GM12865 (cell line): ENCODE results near the gene MTERF1.

Source experiments
- DNase-seq: peaks from one replicate; pipeline ENCODE4 v3.0.0; 2010; ENCODE audit warnings: low read depth
- H3K4me3 ChIP-seq: 2 replicates; pipeline ENCODE4 v1.5.1; 2011; ENCODE audit warnings: mild to moderate bottlenecking, low read depth, low read length, control low read depth
- TF ChIP-seq, protein P1 (sequence below): IDR thresholded peaks from 2 replicates; pipeline ENCODE4 v1.5.1; 2011; ENCODE audit warnings: low read length, control low read depth, low read depth, inconsistent platforms; ENCODE audit not compliant: insufficient read depth; ENCODE audit errors: missing control alignments

MTERF1 gene

DNA sequence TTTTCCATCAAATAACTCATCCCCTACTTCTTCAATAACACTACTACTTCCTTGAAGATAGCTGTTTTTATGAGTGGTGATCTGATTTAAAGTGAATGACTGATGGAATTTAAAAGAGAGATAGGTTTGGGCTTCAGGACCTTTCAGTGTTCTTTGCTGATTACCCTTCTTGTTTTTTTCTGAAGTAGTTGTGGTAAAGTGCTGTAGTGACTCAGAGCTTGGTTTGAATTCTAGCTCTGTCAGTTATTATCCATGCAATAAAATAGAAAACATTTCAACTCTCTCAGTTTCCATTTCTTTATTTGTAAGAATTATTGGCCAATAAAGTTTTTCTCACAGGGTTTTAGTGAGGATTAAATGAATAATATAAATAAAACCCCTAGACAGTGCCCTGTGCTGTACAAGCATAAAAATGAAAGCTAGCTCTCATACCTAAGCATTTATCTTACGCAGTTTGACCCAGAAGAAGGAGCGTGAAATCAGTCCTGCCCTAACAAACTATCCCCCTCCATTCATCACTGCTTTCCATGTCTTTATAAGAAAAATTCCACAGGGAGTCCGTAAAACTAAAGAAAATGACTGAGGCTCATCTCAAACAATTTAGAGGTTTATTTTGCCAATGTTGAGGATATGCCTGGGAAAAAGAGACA is 35.0 kb upstream of the MTERF1 start:
- no peak for DNase-seq
- TF ChIP-seq, protein P1, sequence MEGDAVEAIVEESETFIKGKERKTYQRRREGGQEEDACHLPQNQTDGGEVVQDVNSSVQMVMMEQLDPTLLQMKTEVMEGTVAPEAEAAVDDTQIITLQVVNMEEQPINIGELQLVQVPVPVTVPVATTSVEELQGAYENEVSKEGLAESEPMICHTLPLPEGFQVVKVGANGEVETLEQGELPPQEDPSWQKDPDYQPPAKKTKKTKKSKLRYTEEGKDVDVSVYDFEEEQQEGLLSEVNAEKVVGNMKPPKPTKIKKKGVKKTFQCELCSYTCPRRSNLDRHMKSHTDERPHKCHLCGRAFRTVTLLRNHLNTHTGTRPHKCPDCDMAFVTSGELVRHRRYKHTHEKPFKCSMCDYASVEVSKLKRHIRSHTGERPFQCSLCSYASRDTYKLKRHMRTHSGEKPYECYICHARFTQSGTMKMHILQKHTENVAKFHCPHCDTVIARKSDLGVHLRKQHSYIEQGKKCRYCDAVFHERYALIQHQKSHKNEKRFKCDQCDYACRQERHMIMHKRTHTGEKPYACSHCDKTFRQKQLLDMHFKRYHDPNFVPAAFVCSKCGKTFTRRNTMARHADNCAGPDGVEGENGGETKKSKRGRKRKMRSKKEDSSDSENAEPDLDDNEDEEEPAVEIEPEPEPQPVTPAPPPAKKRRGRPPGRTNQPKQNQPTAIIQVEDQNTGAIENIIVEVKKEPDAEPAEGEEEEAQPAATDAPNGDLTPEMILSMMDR: no peak
- no peak overlapping the region for H3K4me3 ChIP-seq

DNA sequence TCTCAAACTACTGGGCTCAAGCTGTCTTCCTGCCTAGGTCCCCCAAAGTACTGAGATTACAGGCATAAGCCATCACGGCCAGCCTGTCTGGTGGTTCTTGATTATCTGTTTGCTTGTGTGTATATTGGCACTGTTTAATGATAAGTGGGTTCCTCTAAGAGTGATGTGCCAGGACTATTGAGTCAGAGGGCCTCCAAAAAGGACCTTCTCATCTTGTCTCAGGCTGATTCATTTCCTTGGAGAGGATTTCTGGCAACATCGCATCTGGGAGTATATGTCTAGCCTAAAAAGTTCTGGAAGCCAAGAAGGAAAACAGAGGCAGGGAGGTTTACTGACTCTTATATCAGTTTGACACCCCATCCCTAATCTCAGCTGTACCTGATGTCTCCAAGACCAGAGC is 33.1 kb upstream of the MTERF1 start:
- TF ChIP-seq, protein P1: no peak
- no peak for DNase-seq
- H3K4me3 ChIP-seq: no peak overlapping the region

DNA sequence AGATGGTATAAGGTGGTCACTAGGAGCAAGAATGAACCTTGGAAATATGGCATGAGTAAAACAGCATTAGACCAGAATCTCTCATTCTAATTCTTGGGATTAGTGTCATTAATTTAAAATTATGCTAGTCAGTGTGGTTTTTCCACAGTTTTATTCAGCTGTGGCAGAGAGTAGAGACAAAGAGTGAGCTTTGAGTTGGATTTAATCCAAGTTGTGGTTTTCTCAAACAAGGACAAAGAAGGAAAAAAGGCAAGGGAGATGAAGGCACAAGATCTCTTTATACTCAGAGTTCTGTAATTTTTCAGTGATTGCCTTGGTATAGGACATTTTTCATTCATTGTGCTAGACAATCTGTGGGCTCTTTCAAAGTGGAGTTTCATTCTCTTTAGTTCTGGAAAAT is 32.0 kb upstream of the MTERF1 start:
- no peak overlapping the region for H3K4me3 ChIP-seq
- no peak for DNase-seq
- TF ChIP-seq, protein P1: no peak

- H3K4me3 ChIP-seq: no peak overlapping the region
- TF ChIP-seq, protein P1: no peak
- no peak for DNase-seq
Measured at GRCh38 chr7:91911121-91911520, 30.6 kb upstream of the MTERF1 start.

- no peak for DNase-seq
- TF ChIP-seq, protein P1: no peak
- H3K4me3 ChIP-seq: no peak overlapping the region
Measured at GRCh38 chr7:91910171-91910570, 29.7 kb upstream of the MTERF1 start.

- TF ChIP-seq, protein P1: no peak
- DNase-seq: no peak
- no peak overlapping the region for H3K4me3 ChIP-seq
Measured at GRCh38 chr7:91899563-91899962, 19.1 kb upstream of the MTERF1 start.
